Fibroblast of the conjunctiva (primary cell): ENCODE measurements around the gene EXD2.
"Not testable (repeated sequence)": the region's sequence is repeated elsewhere in the genome, so short reads cannot be mapped to it uniquely, and the experiment has no call there.

ENCODE experiments used
- DNase-seq: peaks from one replicate; pipeline ENCODE4 v3.0.0-alpha.2; 2010; ENCODE audit warnings: low read depth

EXD2 gene

GRCh38 chr14:69193721-69194120 lies 2.4 kb downstream of the EXD2 start:
- DNase-seq = no peak

GRCh38 chr14:69199786-69200185 lies 8.5 kb downstream of the EXD2 start:
- DNase-seq = no peak

DNA sequence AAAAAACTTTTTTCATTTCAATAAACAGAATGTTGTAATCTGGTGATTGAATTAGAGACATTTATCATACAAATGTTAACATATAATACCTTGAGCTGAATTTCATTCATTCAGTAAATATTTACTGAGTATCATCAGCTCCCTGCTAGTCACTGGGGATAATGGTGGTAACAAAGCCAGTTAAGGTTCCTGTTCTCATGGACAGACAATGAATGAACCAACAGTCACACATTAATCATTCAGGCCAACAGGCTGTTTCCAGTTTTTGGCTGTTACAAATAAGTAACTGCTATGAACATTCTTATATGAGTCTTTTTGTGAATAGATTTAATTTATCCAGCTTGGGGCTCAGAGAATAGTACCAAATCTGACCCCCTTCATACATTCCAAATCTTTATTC lies 13.5 kb downstream of the EXD2 start:
- no peak for DNase-seq

GRCh38 chr14:69207435-69208041 lies 16.2 kb downstream of the EXD2 start:
- DNase-seq = no peak

DNA sequence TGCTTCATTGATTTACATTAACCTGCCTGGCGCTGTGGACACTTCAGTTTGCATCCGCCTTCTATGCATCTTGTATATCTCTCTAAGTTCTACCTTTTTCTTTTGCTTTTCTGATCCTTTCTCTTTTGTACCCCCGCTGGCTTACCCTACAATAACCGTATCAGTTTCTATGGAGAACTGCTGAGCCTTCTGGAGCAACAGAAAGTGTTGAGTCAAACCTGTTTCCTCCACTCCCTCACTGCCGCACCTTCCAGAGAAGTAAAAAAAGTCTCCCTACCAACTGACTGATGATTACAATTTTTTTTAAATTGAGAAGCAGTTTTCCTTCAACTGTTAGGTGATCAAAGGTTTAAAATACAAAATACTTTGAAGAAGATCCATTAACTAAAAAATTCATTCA lies 17.4 kb downstream of the EXD2 start:
- DNase-seq = no peak

DNA sequence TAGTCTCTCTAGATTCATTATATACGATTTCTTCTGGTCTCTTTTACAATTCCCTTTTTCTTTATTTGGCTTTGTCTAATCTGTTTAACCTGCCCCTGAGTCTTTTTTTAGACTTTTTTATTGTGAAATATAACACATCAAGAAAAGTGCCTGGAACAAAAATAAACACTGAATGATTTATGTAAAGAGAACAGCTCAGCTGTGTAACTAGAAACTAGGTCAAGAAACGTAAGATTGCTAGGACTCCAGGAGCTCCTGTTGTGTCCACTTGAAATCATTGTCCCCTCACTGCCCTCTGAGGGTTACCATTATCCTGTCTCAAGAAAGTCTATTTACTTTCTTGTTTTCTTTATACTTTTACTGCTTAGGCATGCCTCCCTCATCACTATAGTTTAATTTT lies 23.1 kb downstream of the EXD2 start:
- DNase-seq = no peak

DNA sequence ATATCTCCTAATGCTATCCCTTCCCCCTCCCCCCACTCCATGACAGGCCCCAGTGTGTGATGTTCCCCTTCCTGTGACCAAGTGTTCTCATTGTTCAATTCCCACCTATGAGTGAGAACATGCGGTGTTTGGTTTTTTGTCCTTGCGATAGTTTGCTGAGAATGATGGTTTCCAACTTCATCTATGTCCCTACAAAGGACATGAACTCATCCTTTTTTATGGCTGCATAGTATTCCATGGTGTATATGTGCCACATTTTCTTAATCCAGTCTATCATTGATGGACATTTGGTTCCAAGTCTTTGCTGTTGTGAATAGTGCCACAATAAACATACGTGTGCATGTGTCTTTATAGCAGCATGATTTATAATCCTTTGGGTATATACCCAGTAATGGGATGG lies 26.4 kb downstream of the EXD2 start:
- not testable (repeated sequence) for DNase-seq

GRCh38 chr14:69224946-69225345 lies 33.6 kb downstream of the EXD2 start:
- no peak for DNase-seq

DNA sequence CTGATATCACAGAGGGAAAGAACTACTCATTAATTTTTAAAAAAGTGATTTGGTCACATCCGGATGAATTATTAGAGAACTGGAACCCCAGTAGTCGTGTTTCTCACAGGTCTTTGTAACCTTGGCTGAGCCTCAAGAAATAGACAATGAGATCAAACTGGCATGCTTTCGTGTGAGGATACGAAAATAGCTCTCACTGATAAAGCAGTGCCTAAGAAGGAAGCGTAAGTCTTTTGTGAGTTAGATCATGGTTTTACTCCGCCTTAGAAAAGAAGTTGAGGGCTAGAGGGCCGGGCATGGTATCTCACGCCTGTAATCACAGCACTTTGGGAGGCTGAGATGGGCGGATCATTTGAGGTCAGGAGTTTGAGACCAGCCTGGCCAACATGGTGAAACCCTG lies 34.9 kb downstream of the EXD2 start:
- DNase-seq = no peak

GRCh38 chr14:69226736-69227135 lies 35.4 kb downstream of the EXD2 start:
- DNase-seq = no peak

GRCh38 chr14:69231486-69231885 lies 40.2 kb downstream of the EXD2 start:
- DNase-seq = no peak

DNA sequence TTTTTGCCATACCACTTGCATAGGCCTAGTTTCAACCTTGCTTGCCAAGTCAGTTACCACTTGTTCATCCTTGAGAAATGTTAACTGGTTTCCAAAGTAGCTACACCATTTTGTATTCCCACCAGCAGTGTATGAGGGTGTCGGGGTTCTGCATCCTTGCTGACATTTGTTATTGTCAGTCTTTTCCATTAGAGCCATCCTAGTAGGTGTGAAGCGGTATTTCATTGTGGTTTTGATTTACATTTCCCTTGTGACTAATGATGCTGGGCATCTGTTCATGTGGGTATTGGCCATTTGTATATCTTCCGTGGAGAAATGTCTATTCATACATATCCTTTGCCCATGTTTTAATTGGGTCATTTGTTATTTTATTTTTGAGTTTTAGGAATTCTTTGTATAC lies 41.1 kb downstream of the EXD2 start:
- no peak for DNase-seq

DNA sequence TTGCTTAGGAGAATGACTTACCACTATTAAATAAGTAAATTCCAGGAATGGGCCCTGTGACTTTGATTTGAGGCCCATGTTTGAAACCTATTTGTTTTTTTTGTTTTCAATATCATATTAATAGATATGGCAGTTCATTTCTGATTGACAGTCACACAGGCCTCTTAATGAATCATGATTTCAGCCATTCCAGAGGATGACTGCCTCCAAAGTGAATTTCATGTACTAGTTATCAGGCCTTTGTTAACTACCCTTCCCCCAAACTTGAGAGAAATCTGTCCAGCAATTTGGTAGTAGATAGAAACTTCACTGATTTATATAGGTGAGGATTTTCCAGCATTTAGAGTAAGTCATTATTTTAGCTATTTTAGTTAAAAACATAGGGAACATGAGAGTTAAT lies 42.8 kb downstream of the EXD2 start:
- no peak for DNase-seq

DNA sequence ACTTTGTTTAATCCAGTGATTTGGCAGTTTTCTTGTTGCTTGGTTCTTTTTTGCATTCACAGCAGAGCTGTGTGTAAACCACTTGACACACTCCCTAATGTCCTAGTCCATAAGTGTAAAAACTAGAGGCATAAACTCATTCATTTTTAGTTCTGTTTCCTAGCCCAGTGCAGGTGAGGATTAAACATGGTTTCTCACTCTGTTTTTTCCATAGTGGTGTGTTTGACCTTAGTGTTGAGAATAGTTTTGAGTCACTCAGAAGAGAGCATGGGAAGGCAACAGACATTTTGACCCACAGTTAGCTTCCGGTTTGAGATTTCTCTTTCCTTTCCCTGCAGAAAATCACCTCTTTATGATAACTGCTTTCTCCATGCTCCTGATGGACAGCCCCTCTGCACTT lies 44.4 kb downstream of the EXD2 start:
- no peak for DNase-seq

- no peak for DNase-seq
Observed at GRCh38 chr14:69237142-69237541, 45.8 kb downstream of the EXD2 start.

GRCh38 chr14:69237584-69237983 lies 46.3 kb downstream of the EXD2 start:
- no peak for DNase-seq

GRCh38 chr14:69238883-69239282 lies 47.6 kb downstream of the EXD2 start:
- no peak for DNase-seq

- DNase-seq = no peak
Observed at GRCh38 chr14:69240527-69241173, 49.4 kb downstream of the EXD2 start.

- no peak for DNase-seq
Observed at GRCh38 chr14:69241577-69241976, 50.3 kb downstream of the EXD2 start.

DNA sequence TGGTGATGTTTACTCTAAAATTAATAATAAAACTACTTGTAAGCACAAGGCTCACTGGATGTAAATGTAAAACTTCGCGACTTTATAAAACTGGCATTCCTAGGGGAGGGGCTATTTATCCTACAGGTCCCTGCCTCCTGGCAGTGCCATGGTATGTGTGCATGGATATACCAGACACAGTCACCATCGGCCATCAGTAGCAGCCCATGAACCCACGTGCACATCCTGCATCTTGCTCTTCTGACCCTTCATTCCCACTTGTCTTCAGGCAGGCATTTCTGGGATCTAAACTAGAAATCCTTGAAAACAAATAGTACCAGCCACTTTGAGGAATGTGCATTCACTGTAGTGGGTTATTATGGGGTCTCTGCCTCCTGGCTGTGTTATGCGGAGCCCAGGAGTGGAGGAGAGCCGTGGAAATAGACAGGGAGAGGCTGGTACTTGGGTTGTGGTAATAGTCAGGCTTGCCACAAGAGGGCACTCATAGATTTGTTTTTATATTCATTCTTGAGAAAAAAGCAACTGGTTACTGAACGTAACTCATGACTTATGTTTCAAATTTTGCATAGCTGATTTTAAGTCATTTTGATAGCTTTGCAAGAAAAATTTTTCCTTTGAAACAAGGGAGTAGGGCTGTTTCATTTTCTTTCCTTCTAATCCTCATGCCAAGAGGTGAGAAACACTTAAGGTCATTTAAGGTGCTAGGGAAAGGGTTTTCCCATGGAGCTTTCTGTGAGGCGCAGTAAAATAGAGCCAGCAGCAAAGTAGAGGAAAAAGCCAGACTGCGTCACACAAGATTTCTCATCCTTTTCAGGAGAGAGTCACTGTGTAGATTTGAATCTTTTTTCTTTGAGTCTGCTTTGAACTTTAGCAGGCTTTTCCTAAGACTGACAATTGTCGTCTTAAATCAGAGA lies 51.3 kb downstream of the EXD2 start:
- peak; percentile 71 for DNase-seq

DNA sequence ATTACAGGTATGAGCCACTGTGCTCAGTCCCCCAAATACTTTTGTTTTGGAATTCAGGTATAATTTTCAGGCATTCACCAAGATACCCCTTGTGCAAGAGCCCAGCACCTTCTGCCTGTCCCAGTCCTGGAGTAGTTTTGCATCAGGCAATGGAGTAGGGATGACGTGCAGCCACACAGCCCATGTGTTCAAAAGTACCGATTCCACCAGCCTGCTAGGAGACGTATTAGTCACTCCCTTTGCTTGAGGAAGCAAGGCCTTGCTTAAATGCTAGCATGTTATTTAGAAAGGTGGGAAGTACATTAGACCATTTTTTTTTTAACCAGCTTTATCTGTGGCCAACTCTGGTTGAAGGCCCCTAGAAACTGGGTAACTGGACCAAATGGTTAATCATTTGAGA lies 53.6 kb downstream of the EXD2 start:
- no peak for DNase-seq

GRCh38 chr14:69246331-69246730 lies 55.0 kb downstream of the EXD2 start:
- DNase-seq = no peak
